Posterior vena cava (tissue), 2 donors: ENCODE results near the gene ALPG. TPM values are rescaled to one million over a fixed set of nuclear protein-coding genes. Genes with fewer than 3 reads are reported as not detected.
"Not testable (repeated sequence)": the region's sequence is repeated elsewhere in the genome, so short reads cannot be mapped to it uniquely, and the experiment has no call there.

Experiments
- DNase-seq: peaks from one replicate; pipeline ENCODE4 v3.0.0-alpha.2; 2020; ENCODE audit warnings: low spot score
- intact Hi-C, 2 donors: fragments of 100-400 bp; cut with DNase I; formaldehyde crosslinking; loops; one replicate each; pipeline versions ENCODE4 v1.14.1 to v1.14.2; 2022 to 2023
- total RNA-seq, 2 donors: library from RNA; stranded (reverse); fragmentation: NEBNext Ultra II Directional; extraction: Animal tissue kit (Norgen Biotek cat#: 25700); gene quantifications; one replicate each; pipeline ENCODE4 v1.2.1, GENCODE V29; 2021
- donor health status: DM: yes; HTN: yes; CAD: no.
- donor health status: DM: yes; HTN: yes; CAD: no.

The ALPG gene
- total RNA-seq, 2 donors from 2014 or later = not detected

DNA sequence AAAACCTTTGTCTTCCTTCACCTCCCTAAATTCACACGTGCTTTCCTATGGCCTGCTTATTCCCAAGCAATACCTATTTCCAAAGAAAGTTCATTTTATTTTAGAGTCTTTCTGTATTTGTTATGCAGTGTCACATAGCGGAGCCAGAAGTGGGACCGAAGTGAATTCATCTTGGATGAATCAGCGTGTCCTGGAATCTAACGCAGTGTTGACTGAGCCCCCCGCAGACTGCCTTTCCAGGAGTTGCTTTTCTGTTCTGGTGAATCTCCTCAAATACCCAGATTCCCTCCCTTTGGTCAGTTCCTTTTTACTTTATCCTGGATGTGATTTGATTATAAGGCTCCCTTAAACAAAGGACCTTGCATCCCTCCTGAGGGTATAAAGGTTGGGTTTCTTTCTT lies 17.3 kb upstream of the ALPG start:
- peak; percentile 19 for DNase-seq
- intact Hi-C loops = no loop called here

DNA sequence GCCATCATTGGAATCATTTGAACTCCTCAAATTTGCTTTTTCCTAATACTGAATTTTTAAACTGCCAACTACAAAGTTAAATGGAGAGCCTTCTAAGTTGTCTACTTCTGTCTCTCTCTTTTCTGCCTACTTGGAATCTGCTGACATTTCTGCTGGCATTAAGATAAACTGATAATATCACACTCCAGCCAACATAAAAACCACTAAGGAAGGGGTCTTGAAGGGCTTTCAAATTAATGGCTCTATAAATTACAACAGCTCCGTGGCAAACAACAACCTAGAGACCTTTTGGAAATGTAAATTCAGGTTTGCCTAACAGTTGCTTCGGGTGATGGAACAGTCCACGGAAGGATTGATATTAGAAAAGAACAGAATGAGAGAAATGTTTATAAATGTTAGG lies 16.0 kb upstream of the ALPG start:
- DNase-seq = no peak
- intact Hi-C loops = no loop called here

DNA sequence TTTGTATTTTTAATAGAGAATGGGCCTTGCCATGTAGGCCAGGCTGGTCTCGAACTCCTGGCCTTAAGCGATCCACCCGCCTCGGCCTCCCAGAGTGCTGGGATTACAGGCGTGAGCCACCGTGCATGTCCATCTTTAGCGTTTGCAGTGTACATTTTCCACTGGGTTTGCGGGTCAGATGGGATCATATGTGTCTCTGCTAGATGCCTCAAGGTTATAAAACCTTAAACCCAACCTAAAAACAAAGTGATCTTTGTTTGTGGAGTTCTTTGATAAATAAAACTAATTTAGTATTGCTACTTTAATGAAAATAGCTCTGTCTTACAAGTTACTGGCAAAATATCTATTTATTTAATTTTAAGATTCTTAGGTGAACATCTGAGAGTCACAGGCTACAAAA lies 13.1 kb upstream of the ALPG start:
- DNase-seq = peak; percentile 23
- intact Hi-C loops = no loop called here

DNA sequence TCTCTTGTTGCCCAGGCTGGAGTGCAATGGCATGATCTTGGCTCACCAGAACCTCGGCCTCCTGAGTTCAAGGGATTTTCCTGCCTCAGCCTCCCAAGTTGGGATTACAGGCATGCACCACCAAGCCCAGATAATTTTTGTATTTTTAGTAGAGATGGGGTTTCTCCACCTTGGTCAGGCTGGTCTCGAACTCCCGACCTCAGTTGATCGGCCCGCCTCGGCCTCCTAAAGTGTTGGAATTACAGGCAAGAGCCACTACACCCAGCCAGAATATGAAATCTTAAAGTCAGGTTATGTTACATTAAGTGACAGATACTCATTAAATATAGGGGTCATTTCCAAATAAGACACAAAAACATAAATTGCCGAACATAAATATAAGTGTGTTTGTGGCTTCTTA lies 12.2 kb upstream of the ALPG start:
- DNase-seq = peak; percentile 48
- intact Hi-C loops = not testable (repeated sequence)

DNA sequence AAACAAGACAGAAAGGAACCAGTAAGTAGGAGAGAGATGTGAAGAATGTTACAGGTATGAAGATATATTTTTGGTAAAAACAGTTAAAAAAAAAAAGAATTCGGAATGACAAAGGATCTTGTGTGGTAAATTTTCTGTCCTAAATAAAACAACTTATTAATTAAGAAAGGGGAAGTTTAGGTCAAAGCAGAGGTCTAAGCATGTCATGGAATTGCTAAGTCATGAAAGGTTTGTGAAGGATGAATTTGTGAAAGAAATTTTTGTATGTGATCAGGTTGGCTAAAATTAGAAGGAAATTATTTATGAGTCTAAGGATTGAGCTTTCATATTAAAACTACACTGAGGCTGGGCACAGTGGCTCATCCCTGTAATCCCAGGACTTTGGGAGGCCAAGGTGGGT lies 11.1 kb upstream of the ALPG start:
- intact Hi-C loops = no loop called here
- no peak for DNase-seq

DNA sequence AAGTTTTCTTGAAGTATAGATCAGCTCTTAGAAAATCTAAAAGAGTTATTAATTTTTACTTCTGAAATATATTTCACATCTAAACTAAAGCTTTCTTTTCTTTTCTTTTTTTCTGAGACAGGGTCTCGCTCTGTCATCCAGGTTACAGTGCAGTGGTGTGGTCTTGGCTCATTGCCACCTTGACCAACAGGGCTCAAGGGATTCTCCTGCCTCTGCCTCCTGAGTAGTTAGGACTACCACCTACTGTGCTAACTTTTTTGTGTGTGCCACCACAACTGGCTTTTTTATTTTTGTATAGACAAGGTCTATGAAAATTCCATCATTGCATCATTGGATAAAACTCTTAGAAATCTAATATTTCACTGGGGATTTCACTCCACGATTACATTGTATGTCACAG lies 10.0 kb upstream of the ALPG start:
- intact Hi-C loops = no loop called here
- no peak for DNase-seq

DNA sequence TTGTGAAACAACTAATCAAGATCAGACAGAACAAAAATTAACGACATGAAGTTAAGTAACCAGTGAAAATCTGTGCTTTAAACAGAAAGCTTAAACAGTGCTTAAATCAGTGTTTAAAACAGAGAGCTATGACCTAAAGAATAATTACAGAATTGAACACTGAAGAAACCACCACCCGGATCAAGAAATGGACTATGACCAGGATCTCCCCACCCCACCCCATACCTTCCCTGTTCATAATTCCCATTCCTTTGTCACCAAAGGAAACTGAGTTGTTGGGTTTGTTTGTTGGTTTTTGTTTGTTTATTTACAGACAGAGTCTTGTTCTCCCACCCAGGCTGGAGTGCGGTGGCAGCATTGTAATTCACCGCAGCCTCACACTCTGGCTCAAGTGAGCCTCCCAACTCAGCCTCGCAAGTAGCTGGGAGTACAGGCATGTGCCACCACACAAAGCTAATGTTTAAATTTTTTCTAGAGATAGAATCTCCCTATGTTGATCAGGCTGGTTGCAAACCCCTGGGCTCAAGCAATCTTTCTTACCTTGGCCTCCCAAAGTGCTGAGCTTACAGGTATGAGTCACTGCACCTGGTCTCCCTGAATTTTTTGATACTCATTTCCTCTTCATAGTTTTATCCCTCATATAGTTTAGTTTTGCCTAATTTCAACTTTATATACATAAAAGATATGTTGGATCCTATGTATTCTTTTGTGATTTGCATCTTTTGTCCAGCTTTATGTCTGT lies 8.2 kb upstream of the ALPG start:
- intact Hi-C loops = no loop called here
- peak; percentile 11 for DNase-seq

DNA sequence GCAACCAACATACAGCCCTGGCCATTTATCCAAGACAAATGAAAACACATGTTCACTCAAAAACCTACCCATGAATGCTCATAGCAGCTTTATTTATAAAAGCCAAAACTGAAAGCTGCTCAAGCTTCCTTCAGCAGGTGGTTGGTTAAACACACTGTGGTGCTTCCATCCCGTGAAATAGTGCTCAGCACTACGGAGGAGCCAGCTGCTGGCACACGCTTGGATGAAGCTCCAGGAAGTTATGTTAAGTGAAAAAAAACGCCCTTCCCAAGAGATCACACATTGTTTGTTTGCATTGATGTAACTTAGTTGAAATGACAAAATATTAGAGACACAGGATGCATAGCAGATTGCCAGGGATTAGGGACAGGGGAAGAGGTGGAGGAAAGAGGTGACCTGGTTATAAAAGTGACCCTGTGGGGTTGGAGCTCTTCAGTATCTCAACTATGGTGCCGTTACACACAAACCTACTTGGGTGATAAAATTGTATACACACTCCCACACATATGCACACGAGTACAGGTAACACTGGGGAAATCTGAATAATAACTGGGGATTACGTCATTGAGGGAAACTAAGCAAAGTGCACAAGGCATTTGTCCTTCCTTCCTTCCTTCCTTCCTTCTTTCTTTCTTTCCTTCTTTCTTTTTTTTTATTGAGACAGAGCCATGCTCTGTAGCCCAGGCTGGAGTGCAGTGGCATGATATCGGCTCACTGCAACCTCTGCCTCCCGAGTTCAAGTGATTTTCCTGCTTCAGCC lies 6.2 kb upstream of the ALPG start:
- intact Hi-C loops = no loop called here
- no peak for DNase-seq

DNA sequence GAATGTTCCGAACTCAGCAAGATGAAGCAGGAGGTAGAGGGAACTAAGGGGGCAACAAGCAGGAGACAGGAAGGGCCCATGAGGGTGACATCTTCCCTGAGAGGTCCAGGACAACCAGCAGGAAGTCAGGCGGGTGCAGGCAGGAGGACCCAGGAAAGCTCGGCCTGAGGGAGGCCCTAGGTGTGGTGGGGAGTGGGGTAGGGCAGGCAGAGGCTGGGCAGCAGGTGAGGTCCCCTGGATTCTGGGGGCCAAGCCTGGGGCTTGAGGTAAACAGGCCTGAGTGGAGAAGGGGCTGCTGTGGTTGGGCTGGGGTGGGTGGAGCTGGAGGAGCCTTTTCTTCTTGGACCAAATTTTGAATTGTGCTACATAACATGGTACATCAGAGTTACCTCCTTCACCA lies 4.1 kb upstream of the ALPG start:
- no peak for DNase-seq
- intact Hi-C loops = no loop called here

DNA sequence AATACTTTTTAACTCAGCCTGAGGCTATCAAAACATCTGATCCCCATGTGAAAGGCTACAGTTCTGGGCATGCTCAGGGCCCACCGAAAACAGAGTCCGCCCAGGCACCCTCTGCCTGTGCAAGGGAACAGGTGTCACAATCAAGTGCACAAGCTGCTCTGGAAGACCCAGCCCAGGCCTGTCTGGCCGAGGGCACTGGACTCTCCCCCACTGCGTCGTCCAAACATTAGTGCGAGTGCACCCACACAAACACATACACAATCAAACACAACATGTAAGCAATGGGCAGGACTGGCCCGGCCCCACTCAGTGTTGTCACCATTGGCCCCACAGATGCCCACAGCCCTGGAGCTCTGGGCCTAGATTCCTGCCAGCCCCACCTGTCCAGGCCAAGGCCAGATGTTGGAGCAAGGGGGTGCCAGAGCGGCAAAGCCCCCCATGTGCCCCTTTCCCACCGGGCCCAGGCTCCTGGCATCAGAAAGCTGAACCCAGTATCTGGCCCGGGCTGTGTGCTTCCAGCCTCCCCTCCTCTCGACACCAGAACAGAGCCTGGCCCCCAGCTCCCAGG lies 617 bp upstream of the ALPG start:
- DNase-seq = no peak

DNA sequence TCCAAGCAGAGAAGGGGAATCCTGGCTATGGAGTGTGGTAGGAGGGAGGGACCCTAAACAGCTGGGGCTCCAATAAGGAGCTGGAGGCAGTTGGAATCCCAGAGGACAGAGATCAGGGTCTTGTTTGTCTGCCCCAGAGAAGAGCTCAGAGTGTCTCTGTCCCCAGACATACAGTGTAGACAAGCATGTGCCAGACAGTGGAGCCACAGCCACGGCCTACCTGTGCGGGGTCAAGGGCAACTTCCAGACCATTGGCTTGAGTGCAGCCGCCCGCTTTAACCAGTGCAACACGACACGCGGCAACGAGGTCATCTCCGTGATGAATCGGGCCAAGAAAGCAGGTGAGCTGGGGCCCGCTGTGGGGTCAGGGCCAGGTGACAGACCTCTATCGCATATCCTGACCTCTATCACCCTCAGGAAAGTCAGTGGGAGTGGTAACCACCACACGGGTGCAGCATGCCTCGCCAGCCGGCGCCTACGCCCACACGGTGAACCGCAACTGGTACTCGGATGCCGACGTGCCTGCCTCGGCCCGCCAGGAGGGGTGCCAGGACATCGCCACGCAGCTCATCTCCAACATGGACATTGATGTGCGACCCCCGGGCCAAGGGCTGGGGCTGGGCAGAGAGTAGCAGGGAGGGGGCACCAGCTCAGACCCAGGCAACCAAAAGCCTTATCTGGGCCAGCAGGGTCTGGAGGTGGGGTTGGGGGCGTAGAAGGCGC lies 945 bp downstream of the ALPG start:
- intact Hi-C loops, DNase-seq: not testable (repeated sequence)

More for the DNA sequence above, 617 bp upstream of the ALPG start:
- intact Hi-C loops = no loop called here

DNA sequence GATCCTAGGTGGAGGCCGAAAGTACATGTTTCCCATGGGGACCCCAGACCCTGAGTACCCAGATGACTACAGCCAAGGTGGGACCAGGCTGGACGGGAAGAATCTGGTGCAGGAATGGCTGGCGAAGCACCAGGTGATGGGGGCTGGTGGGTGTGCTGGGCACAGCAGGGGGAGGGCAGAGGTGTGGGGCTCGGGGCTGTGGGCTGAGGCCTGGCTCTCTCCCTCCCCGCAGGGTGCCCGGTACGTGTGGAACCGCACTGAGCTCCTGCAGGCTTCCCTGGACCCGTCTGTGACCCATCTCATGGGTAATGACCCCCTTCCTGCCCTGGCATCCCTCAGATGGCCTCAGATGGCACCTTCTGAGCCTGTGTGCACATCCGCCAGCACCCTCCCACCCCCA lies 1.6 kb downstream of the ALPG start:
- not testable (repeated sequence) for DNase-seq

DNA sequence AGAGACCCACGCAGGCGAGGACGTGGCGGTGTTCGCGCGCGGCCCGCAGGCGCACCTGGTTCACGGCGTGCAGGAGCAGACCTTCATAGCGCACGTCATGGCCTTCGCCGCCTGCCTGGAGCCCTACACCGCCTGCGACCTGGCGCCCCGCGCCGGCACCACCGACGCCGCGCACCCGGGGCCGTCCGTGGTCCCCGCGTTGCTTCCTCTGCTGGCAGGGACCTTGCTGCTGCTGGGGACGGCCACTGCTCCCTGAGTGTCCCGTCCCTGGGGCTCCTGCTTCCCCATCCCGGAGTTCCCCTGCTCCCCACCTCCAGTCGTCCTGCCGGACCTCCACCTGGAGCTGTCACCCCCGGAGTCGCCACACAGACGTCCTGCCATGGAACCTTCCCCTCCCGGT lies 3.0 kb downstream of the ALPG start:
- DNase-seq, intact Hi-C loops: not testable (repeated sequence)

More for the DNA sequence above, 1.6 kb downstream of the ALPG start:
- intact Hi-C loops = not testable (repeated sequence)

DNA sequence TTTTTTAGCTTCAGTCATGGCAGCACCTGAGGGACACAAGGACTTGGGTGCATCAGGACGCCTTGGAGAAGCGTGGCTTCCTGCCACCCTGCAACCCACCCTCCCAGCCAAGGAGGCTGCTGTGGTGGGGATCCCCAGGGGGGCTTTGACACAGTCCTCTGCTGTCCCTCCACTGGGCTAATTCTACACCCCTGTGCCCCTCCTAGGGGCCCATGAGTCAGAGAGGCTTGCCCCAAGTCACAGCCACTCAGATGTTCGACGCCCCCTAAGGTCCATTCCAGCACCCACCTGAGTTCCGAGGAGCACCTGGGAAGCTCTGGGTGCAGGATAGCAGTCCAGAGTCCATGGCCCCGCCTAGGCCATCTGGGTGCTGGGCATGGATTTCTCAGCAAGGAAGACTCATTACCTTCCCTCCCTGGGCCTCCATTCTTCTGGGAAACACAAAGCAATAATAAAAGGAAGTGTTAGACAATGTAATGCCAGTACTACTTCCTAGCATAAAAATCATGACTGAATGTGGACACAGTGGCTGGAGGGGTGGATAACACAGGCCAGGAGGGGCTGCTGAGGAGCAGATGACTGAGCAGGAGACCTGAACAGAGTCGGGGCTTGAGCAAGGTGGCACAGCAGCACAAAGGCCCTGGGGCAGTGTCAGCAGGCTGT lies 3.7 kb downstream of the ALPG start:
- intact Hi-C loops = no loop called here
- no peak for DNase-seq

DNA sequence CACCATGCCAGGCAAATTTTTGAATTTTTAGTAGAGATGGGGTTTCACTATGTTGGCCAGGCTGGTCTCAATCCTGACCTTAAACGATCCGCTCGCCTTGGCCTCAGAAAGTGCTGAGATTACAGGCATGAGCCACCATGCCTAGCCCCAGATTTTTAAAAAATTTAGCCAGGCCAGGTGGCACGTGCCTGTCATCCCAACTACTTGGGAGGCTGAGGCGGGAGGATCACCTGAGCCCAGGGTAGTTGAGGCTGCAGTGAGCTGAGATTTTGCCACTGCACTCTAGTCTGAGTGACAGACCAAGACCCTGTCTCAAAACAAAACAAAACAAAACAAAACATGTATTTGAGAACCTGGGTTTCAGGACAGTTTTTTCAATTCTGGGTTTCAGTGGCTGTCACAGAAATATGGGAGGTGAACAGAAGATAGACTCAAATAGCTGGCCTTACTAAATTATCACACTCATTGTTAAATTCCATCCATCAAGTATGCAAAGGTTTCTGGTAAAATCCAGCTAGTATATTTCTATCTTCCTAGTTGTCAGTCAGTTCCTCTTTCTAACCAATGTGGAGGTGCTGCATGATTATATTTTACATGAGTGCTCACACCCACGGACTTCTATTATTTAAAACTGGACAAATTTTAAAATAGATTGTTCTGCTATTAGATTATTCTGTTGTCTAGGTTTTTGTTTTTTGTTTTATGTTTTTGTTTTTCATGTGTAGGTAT lies 5.4 kb downstream of the ALPG start:
- intact Hi-C loops = no loop called here

DNA sequence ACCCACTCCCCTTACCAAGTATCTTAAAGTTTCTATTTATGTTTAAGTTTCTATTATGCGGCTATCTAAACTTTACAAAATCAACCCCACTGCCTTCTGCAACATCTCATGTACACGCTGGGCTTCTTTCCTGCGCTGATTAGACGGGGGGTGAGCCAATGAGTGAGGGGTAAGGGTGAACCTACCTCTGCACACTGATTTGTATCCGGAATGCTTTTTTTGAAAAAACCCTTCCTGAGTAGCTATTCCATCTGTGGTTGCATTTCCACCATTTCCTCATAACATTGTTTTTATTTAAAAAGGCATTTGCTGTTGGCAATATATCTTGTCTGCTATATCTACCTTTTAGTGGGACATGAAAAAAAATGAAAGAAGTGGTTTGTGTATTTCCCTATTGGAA lies 6.3 kb downstream of the ALPG start:
- intact Hi-C loops = no loop called here

More for the DNA sequence above, 5.4 kb downstream of the ALPG start:
- no peak for DNase-seq

DNA sequence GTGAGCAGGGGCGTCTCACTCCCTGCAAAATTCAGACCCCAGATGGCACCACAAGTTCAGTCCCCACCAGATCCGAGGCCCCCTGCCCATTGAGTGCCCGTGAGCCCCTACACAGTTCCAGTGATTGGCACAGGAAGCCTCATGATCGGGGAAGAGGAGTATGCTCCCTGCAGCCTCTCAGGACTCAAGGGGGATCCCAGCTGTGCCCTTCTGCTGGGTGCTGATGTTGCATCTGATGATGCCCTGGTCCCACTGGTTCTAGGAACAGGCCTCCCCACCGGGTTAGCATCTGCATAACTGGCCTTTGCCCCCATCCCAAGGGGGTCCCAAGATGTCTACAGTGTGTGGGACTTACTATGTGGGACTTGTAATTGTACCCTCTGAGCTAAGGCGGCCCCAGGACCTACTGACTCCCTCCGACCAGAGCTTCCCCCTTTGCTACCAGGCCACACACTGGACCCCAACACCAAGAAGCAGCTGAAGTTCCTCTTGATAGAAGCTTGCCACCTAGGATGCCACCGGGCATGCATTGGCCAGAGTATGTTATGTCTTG lies 8.6 kb downstream of the ALPG start:
- intact Hi-C loops = no loop called here
- no peak for DNase-seq

More for the DNA sequence above, 6.3 kb downstream of the ALPG start:
- no peak for DNase-seq

DNA sequence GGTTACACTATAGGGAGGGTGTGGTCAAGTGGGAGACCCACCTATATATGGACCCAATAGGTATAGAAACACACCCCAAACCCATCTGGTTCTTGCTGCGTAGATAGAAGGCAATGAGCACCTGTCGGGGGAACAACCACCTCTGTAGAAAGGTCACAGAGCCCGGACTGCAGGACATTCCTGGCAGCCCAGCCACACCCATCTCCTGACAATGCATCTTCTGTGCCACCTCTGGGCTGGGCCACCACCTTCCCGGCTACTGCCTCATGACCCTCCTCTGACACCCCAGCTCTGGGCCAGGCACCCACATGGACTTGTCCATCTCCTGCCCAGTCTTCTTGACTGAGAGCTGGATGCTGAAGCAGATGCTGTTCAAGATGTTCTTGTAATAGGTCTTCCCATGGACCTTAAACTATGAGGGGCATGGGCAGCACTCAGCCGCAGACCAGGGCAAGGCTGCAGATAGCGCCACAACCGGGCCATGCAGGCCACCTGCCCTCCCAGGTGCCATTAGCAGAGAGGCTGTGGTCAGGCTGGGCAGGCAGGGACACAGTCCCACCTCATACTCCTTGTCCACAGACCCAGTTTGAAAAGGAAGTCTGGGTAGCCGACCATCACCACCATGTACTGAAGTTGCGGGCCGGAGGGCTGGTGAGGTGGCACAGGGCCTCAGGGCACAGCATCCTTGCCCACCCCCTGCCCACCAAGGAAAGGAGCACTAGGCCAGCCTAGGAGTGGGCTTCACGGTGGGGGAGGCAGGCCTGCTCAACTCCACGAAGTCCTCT lies 9.3 kb downstream of the ALPG start:
- peak; percentile 36 for DNase-seq
- intact Hi-C loops = no loop called here
